NT2/D1 (cell line): ENCODE data around the gene DLX6.

Source experiments
- SUZ12 ChIP-seq: IDR thresholded peaks from 2 replicates; pipeline ENCODE4 v1.6.1; 2011; ENCODE audit not compliant: insufficient read length, insufficient read depth; ENCODE audit errors: extremely low read depth
- YY1 ChIP-seq: IDR thresholded peaks from 2 replicates; pipeline ENCODE4 v1.6.1; 2011; ENCODE audit not compliant: insufficient read length, insufficient read depth
- ZNF274 ChIP-seq: IDR thresholded peaks from 2 replicates; pipeline ENCODE4 v1.6.1; 2011; ENCODE audit warnings: mild to moderate bottlenecking, low read depth, low read length

- TF ChIP-seq YY1 (no peak), ZNF274 (no peak), SUZ12 (no peak)
Measured at GRCh38 chr7:97011104-97011503, 5.8 kb downstream of the DLX6 start.
